Measurements from ENCODE around the gene POFUT2.

The POFUT2 gene

GRCh38 chr21:45220714-45221490 lies 66.8 kb downstream of the POFUT2 start:
- no peak for DNase-seq

DNA sequence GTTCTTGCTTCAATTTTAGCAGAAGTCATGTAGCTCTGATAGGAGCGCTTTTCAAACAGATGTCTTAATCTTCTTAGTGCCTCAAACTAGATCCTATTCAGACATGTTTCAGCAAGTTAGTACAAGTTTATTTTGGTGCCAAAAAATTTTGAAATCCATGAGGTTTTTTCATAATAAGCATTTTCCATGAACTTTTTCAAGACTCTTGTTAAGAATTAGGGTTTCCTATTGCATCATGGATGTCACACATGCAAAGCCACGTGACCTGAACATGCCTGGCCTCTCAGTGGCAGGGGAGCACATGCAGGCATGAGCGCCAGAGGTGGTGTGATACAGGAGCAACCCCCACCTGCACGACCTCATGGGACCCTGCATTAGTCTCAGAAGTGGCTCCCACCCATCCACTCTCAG lies 67.6 kb downstream of the POFUT2 start:
- DNase-seq: no peak

GRCh38 chr21:45219517-45219916 lies 68.2 kb downstream of the POFUT2 start:
- DNase-seq: no peak

GRCh38 chr21:45217010-45217409 lies 70.7 kb downstream of the POFUT2 start:
- DNase-seq: no peak

DNA sequence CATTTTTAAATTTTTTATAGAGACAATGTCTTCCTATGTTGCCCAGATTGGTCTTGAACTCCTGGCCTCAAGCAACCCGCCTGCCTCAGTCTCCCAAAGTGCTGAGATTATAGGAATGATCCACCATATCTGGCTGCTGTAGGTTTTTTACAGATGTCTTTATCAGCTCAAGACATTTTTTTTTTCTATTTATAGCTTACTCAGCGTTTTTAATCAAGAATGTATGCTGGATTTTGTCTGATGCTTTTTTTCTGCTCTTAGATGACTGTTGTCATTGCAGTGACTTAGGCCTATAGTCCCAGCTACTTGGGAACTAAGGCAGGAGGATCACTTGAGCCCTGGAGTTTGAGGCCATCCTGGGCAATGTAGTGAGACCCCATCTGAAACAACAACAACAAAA lies 72.5 kb downstream of the POFUT2 start:
- no peak for DNase-seq

Measured in stimulated activated CD4-positive, alpha-beta T cell treated with anti-CD3 and anti-CD28 coated beads, Interleukin-2, amount 100 ng/mL, for 24 hours (primary cell).